GM12865 (cell line): ENCODE results near the gene SEC14L1.
"Not testable (repeated sequence)": the region's sequence is repeated elsewhere in the genome, so short reads cannot be mapped to it uniquely, and the experiment has no call there.

Experiments used
- DNase-seq: peaks from one replicate; pipeline ENCODE4 v3.0.0; 2010; ENCODE audit warnings: low read depth
- H3K4me3 ChIP-seq: 2 replicates; pipeline ENCODE4 v1.5.1; 2011; ENCODE audit warnings: mild to moderate bottlenecking, low read depth, low read length, control low read depth
- TF ChIP-seq, protein P1 (sequence below): IDR thresholded peaks from 2 replicates; pipeline ENCODE4 v1.5.1; 2011; ENCODE audit warnings: low read length, control low read depth, low read depth, inconsistent platforms; ENCODE audit not compliant: insufficient read depth; ENCODE audit errors: missing control alignments

SEC14L1 gene

GRCh38 chr17:77153999-77154586 lies 13.3 kb downstream of the SEC14L1 start:
- H3K4me3 ChIP-seq: no peak overlapping the region
- TF ChIP-seq, protein P1, sequence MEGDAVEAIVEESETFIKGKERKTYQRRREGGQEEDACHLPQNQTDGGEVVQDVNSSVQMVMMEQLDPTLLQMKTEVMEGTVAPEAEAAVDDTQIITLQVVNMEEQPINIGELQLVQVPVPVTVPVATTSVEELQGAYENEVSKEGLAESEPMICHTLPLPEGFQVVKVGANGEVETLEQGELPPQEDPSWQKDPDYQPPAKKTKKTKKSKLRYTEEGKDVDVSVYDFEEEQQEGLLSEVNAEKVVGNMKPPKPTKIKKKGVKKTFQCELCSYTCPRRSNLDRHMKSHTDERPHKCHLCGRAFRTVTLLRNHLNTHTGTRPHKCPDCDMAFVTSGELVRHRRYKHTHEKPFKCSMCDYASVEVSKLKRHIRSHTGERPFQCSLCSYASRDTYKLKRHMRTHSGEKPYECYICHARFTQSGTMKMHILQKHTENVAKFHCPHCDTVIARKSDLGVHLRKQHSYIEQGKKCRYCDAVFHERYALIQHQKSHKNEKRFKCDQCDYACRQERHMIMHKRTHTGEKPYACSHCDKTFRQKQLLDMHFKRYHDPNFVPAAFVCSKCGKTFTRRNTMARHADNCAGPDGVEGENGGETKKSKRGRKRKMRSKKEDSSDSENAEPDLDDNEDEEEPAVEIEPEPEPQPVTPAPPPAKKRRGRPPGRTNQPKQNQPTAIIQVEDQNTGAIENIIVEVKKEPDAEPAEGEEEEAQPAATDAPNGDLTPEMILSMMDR: no peak
- DNase-seq: no peak

GRCh38 chr17:77155125-77155524 lies 14.4 kb downstream of the SEC14L1 start:
- no peak overlapping the region for H3K4me3 ChIP-seq
- DNase-seq: no peak
- TF ChIP-seq, protein P1: no peak

DNA sequence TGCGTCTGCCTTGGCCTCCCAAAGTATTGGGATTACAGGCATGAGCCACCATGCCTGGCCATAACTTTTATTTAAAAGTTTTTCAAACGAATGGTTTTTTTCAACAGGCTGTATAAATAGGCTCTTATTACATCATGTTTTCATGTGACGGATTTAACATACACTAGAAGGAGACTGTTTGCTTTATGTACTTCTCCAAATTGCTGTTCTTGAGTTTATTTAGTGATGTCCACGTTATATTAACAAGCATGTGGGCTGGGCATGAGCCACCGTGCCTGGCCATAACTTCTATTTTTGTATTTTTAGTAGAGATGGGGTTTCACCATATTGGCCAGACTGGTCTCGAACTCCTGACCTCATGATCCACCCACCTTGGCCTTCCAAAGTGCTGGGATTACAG lies 17.0 kb downstream of the SEC14L1 start:
- DNase-seq, H3K4me3 ChIP-seq: not testable (repeated sequence)

- H3K4me3 ChIP-seq: no peak overlapping the region
- no peak for DNase-seq
- TF ChIP-seq, protein P1: no peak
Observed at GRCh38 chr17:77160091-77160874, 19.5 kb downstream of the SEC14L1 start.

- TF ChIP-seq, protein P1: no peak
- no peak for DNase-seq
- H3K4me3 ChIP-seq: no peak overlapping the region
Observed at GRCh38 chr17:77160875-77161530, 20.2 kb downstream of the SEC14L1 start.

GRCh38 chr17:77161953-77162352 lies 21.2 kb downstream of the SEC14L1 start:
- no peak overlapping the region for H3K4me3 ChIP-seq
- TF ChIP-seq, protein P1: no peak
- DNase-seq: no peak

GRCh38 chr17:77163001-77163400 lies 22.2 kb downstream of the SEC14L1 start:
- no peak overlapping the region for H3K4me3 ChIP-seq
- DNase-seq: no peak
- TF ChIP-seq, protein P1: no peak
